Measurements from ENCODE around the gene ZNHIT6. TPM values are rescaled to one million over a fixed set of nuclear protein-coding genes. Genes with fewer than 3 reads are reported as not detected.

Gene ZNHIT6
- total RNA-seq, 1 donor from 2014 or later: 26.3 TPM

GRCh38 chr1:85628791-85629531 is 79.3 kb downstream of the ZNHIT6 start:
- intact Hi-C loops (cut with DNase I): no loop called here
- DNase-seq (ENCODE audit: low spot score) (no peak), ATAC-seq (peak; percentile 83)

DNA sequence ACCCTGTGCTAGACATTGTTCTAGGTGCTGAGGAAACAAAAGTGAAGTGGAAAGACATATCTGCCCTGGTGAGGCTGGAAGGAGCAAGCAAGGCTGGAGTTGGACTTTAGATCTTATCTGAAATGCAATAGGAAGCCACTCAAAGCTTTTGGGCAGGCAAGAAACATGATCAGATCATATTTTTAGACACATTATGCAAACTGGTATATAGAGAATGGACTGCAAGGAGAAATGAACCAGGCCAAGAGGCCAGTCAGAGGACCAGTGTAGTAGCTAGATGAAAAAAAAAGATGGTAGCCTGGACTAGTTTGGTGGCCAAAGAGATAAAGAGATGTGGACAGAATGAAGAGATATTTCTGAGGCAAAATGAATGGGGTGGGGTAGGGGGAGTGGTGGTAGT is 81.4 kb downstream of the ZNHIT6 start:
- no peak for DNase-seq (ENCODE audit: low spot score)
- intact Hi-C loops (cut with DNase I): no loop called here
- ATAC-seq: no peak

DNA sequence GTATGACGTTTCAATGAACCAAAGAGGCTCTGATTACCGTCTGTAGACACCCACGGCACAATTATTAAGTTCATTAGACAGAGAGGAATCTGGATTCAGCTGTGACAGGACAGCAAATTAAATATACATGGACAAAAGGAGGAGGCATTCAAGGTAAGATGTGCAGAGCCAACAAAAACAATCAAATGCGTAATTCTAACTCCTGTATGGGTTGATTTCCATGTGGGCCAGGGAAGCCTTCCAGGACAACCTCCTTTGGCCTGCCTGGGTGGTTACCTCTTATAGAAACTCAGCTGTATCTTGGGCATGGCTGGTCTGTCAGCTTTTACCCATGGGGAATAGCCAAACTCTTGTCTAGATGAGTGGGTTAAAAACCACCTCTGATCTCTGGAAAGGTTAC is 83.9 kb downstream of the ZNHIT6 start:
- intact Hi-C loops (cut with DNase I): no loop called here
- ATAC-seq (no peak), DNase-seq (ENCODE audit: low spot score) (no peak)

GRCh38 chr1:85623061-85623471 is 85.2 kb downstream of the ZNHIT6 start:
- DNase-seq (ENCODE audit: low spot score) (no peak), ATAC-seq (no peak)
- intact Hi-C loops (cut with DNase I): no loop called here

- DNase-seq (ENCODE audit: low spot score): no peak
- ATAC-seq: no peak
- intact Hi-C loops (cut with DNase I): no loop called here
Observed at GRCh38 chr1:85621430-85621829, 86.8 kb downstream of the ZNHIT6 start.

- intact Hi-C loops (cut with DNase I): no loop called here
- DNase-seq (ENCODE audit: low spot score): no peak
- ATAC-seq: no peak
Observed at GRCh38 chr1:85617633-85618100, 90.6 kb downstream of the ZNHIT6 start.

GRCh38 chr1:85616736-85617135 is 91.5 kb downstream of the ZNHIT6 start:
- intact Hi-C loops (cut with DNase I): no loop called here
- no peak for ATAC-seq
- DNase-seq (ENCODE audit: low spot score): no peak

DNA sequence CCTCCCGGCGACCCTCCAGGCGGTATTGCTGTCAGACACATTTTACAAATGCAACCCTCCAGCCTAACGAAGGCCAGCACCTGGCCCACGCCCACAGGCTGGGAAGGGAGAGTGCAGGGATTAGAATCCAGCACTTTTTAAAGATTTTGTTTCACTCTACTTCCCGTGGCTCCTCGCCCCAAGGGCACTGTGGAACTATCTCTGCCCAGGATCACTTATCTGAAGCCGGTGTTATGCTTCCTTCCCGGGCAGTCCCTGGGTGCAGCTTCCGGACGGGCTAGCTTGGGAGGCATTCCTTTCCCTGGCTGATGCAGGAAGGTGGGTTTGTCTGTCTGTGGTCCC is 91.9 kb downstream of the ZNHIT6 start:
- intact Hi-C loops (cut with DNase I): no loop called here
- ATAC-seq: no peak
- DNase-seq (ENCODE audit: low spot score): no peak

GRCh38 chr1:85615586-85616363 is 92.5 kb downstream of the ZNHIT6 start:
- intact Hi-C loops (cut with DNase I): no loop called here
- ATAC-seq (no peak), DNase-seq (ENCODE audit: low spot score) (no peak)

GRCh38 chr1:85612704-85613361 is 95.4 kb downstream of the ZNHIT6 start:
- DNase-seq (ENCODE audit: low spot score): no peak
- peak; percentile 49 for ATAC-seq
- intact Hi-C loops (cut with DNase I): no loop called here

GRCh38 chr1:85611856-85612255 is 96.4 kb downstream of the ZNHIT6 start:
- DNase-seq (ENCODE audit: low spot score) (peak; percentile 77), ATAC-seq (peak; percentile 96)
- intact Hi-C loops (cut with DNase I): no loop called here

DNA sequence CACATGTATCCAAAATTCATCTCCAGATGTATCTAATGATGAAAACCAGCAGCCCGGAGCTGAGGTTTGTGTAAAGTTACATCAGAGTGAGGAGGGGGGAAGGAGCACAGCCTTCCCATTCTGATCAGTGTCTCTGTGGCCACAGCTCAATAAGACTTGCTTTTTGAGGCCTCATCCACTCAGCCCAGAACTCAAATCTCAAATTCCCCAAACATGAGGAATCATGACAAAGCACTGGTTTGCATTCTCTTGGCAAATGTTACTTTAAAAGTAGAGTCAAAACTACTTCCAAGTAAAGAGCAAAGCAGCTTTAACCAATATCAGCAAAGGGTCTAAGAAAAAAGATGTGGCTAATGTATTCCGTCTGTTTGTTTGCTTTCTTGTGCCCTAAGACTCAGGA is 96.8 kb downstream of the ZNHIT6 start:
- ATAC-seq (peak; percentile 81), DNase-seq (ENCODE audit: low spot score) (no peak)
- intact Hi-C loops (cut with DNase I): no loop called here

DNA sequence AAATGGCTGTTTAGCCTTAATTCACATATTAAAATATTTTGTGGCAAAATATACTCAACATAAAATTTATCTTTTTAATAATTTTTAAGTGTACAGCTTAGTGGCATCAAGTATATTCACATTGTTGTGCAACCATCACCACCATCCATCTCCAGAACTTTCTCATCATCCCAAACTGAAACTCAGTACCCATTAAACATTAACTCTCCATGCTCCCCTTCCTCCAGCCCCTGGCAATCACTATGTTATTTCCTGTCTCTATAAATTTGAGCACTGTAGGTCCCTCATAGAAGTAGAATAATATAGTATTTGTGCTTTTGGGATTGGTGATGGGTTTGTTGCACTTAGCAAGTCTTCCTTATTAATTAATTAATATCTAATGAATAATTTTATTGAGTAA is 98.3 kb downstream of the ZNHIT6 start:
- intact Hi-C loops (cut with DNase I): no loop called here
- DNase-seq (ENCODE audit: low spot score): no peak
- no peak for ATAC-seq

DNA sequence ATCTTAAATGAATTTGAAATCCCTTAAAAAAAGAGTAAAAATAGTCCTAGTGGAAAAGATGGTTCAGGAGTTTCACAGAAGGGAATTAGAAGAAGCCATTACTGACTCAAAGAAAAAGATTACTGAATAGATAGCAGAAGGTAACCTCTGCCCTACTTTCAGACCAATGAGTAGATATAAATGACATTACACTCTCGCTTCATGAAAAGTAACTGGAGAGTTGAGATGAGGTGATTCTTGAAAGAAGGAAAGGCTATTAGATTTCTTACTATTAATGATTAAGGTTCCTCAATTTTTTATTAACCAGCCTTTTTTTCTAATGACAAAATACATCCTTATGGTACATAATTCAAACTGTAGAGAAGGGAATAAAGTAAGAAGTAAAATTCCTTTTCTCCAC is 99.4 kb downstream of the ZNHIT6 start:
- intact Hi-C loops (cut with DNase I): no loop called here
- no peak for ATAC-seq

GRCh38 chr1:85607921-85608265 is 100.3 kb downstream of the ZNHIT6 start:
- DNase-seq (ENCODE audit: low spot score) (no peak), ATAC-seq (no peak)
- intact Hi-C loops (cut with DNase I): no loop called here

More for the DNA sequence above, 99.4 kb downstream of the ZNHIT6 start:
- no peak for DNase-seq (ENCODE audit: low spot score)

DNA sequence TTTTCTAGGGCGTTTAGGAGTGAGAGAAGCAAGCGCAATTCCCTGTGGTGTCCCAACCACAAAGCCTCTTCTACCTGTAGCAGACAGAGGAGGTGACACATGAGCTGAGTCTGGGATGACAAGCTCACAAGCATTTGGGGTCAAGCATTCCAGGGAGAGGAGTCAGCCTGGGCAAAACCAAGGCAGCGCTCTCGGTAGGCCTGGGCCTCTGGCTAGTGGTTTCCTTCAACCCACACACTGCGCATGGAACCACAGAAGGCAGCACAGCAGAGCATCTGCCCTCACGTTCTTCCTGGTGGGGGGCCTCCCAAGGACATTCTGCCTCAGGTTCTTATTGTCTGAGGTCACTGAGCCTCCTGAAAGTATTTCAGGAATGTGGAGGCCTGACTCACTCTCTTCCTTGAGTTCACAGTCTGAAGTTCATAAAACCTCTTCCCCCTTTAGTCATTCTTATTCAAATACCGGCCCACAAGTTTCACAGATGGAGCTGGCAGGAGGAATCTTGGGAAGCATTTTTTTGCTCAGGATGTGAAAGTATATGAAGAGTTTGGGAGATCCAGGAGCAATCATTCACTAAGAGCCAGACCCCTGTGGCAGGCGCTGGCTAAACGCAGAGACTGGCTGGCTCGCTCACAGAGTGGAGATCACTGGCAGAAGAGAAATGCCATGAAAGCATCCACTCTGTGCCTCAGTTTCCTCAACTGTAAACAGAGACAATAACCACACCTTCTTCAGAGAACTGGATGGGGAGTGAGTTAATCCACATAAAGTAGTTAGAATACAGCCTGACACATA is 100.9 kb downstream of the ZNHIT6 start:
- no peak for DNase-seq (ENCODE audit: low spot score)
- intact Hi-C loops (cut with DNase I): no loop called here
- ATAC-seq: no peak

- DNase-seq (ENCODE audit: low spot score) (no peak), ATAC-seq (no peak)
- intact Hi-C loops (cut with DNase I): no loop called here
Observed at GRCh38 chr1:85606414-85606800, 101.8 kb downstream of the ZNHIT6 start.

GRCh38 chr1:85605484-85606413 is 102.5 kb downstream of the ZNHIT6 start:
- no peak for ATAC-seq
- no peak for DNase-seq (ENCODE audit: low spot score)
- intact Hi-C loops (cut with DNase I): no loop called here
